ENCODE data around the gene ROBO2. TPM values are rescaled to one million over a fixed set of nuclear protein-coding genes. Genes with fewer than 3 reads are reported as not detected.

ROBO2 gene
- polyA plus RNA-seq, 2 of the 4 experiments (the other 2 are of a cell fraction) = 0.04 TPM; not detected in 1

DNA sequence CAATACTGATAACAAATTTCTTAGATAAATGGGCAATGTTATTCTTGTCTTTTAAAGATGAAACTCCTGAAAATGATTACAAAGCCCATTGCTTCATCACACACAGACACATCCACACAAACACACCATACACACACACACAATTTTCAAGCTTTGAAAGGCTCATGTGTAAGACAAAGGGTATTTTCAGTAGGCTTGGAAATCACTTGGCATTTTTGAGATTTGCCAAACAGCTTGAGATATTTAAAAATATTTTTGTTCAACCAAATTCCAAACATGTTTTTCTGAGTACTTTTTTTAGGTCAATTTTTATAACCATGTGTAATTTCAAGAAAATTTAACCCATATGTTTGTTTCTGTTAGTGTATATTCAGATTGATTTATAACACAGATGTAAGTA is 283.7 kb downstream of the ROBO2 start:
- Histone ChIP-seq H3K4me3 (no peak overlapping the region), H3K4me2 (no peak overlapping the region), H3K27ac (no peak overlapping the region), H3K9me3 (no peaks in the 10 kb centered on the region), H3K4me1 (no peaks in the 10 kb centered on the region)
- FAIRE-seq = no peak
- TF ChIP-seq KDM1A (IDR thresholded peaks at IDR 0.05; ENCODE audit: low read depth) (no peak), POLR2AphosphoS2 (conservative IDR thresholded peaks at IDR 0.05; ENCODE audit: low read length) (no peak), SMC3 (IDR thresholded peaks at IDR 0.05) (no peak), ZC3H11A (IDR thresholded peaks at IDR 0.05) (no peak), RARB (CRISPR knock-in tag; IDR thresholded peaks at IDR 0.05) (no peak), MAZ (IDR thresholded peaks at IDR 0.05; ENCODE audit: borderline replicate concordance, low read depth, low read length) (no peak), GATA3 (IDR thresholded peaks at IDR 0.05; ENCODE audit: borderline replicate concordance) (no peak), JUNB (IDR thresholded peaks at IDR 0.05) (no peak), HOXB13 (CRISPR knock-in tag; IDR thresholded peaks at IDR 0.05; ENCODE audit: low read depth) (no peak), ZFP36 (IDR thresholded peaks at IDR 0.05; ENCODE audit: borderline replicate concordance, partially characterized antibody) (no peak), RCOR1 (IDR thresholded peaks at IDR 0.05; ENCODE audit: low read depth, low read length) (no peak), ZNF302 (CRISPR knock-in tag; IDR thresholded peaks at IDR 0.05) (no peak), NPAS2 (CRISPR knock-in tag; IDR thresholded peaks at IDR 0.05; ENCODE audit: borderline replicate concordance) (no peak), CBX2 (IDR thresholded peaks at IDR 0.05; ENCODE audit: borderline replicate concordance, low read depth) (no peak), RNF2 (IDR thresholded peaks at IDR 0.05; ENCODE audit: borderline replicate concordance, low read depth) (no peak), HOXA7 (CRISPR knock-in tag; IDR thresholded peaks at IDR 0.05) (no peak), TP53 (CRISPR knock-in tag; IDR thresholded peaks at IDR 0.05) (no peak), EHF (CRISPR knock-in tag; IDR thresholded peaks at IDR 0.05) (no peak)
- no peak for ATAC-seq
- ChIA-PET POLR2A (no interaction called here), CTCF (interaction anchor here (0.9 kb wide), 1 partner anchor 285 kb away, joined by 3 read pairs; no protein-coding TSS in a partner anchor)
- DNase-seq (ENCODE audit: low read depth in 1 of 2, low spot score in 1 of 2) = no peak

DNA sequence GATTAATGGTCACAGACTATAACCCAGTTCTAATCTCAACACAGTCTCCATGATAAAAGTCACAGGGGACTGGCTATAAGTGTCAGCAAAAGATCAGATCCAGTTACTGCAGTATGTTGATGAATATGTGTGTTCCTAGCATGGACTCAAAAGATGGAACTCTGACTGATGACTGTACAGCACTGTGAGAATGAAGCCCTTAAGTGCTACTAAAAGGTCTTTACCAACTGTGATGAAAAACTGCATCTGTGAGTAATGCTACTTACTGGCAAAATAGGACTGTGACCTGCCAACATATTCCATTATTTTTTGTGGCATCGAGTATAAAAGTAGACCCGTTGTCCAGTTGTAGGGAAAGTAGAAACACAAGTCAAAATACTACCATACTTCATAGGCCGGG is 284.2 kb downstream of the ROBO2 start:
- no peaks in the 10 kb centered on the region for H3K4me1 ChIP-seq
- DNase-seq (ENCODE audit: low read depth in 1 of 2, low spot score in 1 of 2) = no peak
- ChIA-PET POLR2A (no interaction called here), CTCF (interaction anchor here (0.9 kb wide), 1 partner anchor 285 kb away, joined by 3 read pairs; no protein-coding TSS in a partner anchor)
- H3K9me3 ChIP-seq = no peaks in the 10 kb centered on the region
- H3K27ac ChIP-seq = no peak overlapping the region
- H3K4me3 ChIP-seq = no peak overlapping the region
- no peak for ATAC-seq
- 31% methylated on average over 3 of the region's 3 CpGs for WGBS (ENCODE audit: missing lambda C conversion rate)
- no peak for TF ChIP-seq EHMT2 (IDR thresholded peaks at IDR 0.05; ENCODE audit: low read depth)
- TF ChIP-seq, protein P1, sequence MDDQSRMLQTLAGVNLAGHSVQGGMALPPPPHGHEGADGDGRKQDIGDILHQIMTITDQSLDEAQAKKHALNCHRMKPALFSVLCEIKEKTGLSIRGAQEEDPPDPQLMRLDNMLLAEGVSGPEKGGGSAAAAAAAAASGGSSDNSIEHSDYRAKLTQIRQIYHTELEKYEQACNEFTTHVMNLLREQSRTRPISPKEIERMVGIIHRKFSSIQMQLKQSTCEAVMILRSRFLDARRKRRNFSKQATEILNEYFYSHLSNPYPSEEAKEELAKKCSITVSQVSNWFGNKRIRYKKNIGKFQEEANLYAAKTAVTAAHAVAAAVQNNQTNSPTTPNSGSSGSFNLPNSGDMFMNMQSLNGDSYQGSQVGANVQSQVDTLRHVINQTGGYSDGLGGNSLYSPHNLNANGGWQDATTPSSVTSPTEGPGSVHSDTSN (IDR thresholded peaks at IDR 0.05) = no peak
- no peak for TF ChIP-seq NFE2L2 (conservative IDR thresholded peaks at IDR 0.05; ENCODE audit: low read length)
- no peak for TF ChIP-seq RAD21 (conservative IDR thresholded peaks at IDR 0.05 in 1 of 2, IDR thresholded peaks at IDR 0.05 in 1 of 2)
- TF ChIP-seq, protein P2, sequence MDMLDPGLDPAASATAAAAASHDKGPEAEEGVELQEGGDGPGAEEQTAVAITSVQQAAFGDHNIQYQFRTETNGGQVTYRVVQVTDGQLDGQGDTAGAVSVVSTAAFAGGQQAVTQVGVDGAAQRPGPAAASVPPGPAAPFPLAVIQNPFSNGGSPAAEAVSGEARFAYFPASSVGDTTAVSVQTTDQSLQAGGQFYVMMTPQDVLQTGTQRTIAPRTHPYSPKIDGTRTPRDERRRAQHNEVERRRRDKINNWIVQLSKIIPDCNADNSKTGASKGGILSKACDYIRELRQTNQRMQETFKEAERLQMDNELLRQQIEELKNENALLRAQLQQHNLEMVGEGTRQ (IDR thresholded peaks at IDR 0.05) = no peak
- no peak for FAIRE-seq
- no peak overlapping the region for H3K4me2 ChIP-seq

DNA sequence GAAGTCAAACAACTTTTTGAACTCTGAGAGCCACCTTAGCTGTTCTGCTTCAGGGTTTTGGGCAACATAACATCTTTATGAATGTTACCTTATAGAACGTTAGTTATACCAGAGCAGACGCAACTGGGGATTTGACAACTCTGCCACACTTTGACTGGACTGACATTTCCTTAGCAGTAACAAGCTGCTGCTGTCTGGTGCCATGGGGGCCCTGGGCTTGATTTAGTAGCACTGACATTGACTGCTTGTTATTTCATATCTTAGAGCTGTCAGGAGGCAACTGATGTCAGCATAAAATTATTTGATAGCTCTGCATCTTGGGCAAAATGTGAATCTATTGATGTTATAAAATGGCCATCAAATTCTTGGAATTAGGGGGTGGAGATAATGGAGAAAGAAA is 285.4 kb downstream of the ROBO2 start:
- DNase-seq (ENCODE audit: low read depth in 1 of 2, low spot score in 1 of 2) (no peak), FAIRE-seq (no peak), ATAC-seq (no peak)
- Histone ChIP-seq H3K27ac (no peak overlapping the region), H3K4me3 (no peak overlapping the region), H3K4me1 (no peaks in the 10 kb centered on the region), H3K4me2 (no peak overlapping the region), H3K9me3 (no peaks in the 10 kb centered on the region)
- CTCF ChIA-PET = no interaction called here
- WGBS (ENCODE audit: missing lambda C conversion rate) = 11% methylated on average over 2 of the region's 2 CpGs
- POLR2A ChIA-PET = no interaction called here
- TF ChIP-seq EHF (CRISPR knock-in tag; IDR thresholded peaks at IDR 0.05) = no peak
